ENCODE data around the gene UBE2L6. TPM values are rescaled to one million over a fixed set of nuclear protein-coding genes. Genes with fewer than 3 reads are reported as not detected.
A peak's percentile ranks its signal among the peaks of the same experiment; 100 is the strongest.

UBE2L6 gene
- total RNA-seq, 1 donor from 2014 or later, result 48.1 TPM

GRCh38 chr11:57527056-57527631 lies 40.3 kb downstream of the UBE2L6 start:
- H3K4me1 ChIP-seq, result peaks cover 12% of the 10 kb centered on the region
- H3K27ac ChIP-seq, result no peak overlapping the region
- H3K9me3 ChIP-seq, result no peaks in the 10 kb centered on the region
- H3K27me3 ChIP-seq, result no peaks in the 10 kb centered on the region
- no peak for DNase-seq (ENCODE audit: extremely low spot score in 2 of 2)
- intact Hi-C loops (cut with DNase I), result loop anchor here (2.0 to 10.0 kb wide), 3 partner anchors 35 to 182 kb away; no protein-coding TSS in a partner anchor
- H3K4me3 ChIP-seq, result no peak overlapping the region
- TF ChIP-seq CTCF (IDR thresholded peaks at IDR 0.05), result peak; percentile 78 to 91 (median 89)
- no peak for TF ChIP-seq POLR2AphosphoS5 (IDR thresholded peaks at IDR 0.05; ENCODE audit: insufficient read depth in 1 of 2, low read depth in 1 of 2)
- no peak for TF ChIP-seq POLR2A (IDR thresholded peaks at IDR 0.05)
- H3K36me3 ChIP-seq, result no peaks in the 10 kb centered on the region

- intact Hi-C loops (cut with DNase I), result loop anchor here (10.0 kb wide), 1 partner anchor 179 kb away; no protein-coding TSS in a partner anchor
- Histone ChIP-seq H3K36me3 (no peaks in the 10 kb centered on the region), H3K4me3 (no peak overlapping the region), H3K27me3 (no peaks in the 10 kb centered on the region), H3K27ac (no peak overlapping the region), H3K4me1 (no peaks in the 10 kb centered on the region), H3K9me3 (no peaks in the 10 kb centered on the region)
- DNase-seq (ENCODE audit: extremely low spot score in 2 of 2), result no peak
- TF ChIP-seq CTCF (IDR thresholded peaks at IDR 0.05) (no peak), POLR2AphosphoS5 (IDR thresholded peaks at IDR 0.05; ENCODE audit: insufficient read depth in 1 of 2, low read depth in 1 of 2) (no peak), POLR2A (IDR thresholded peaks at IDR 0.05) (no peak)
Observed at GRCh38 chr11:57523419-57523818, 44.1 kb downstream of the UBE2L6 start.

- TF ChIP-seq CTCF (IDR thresholded peaks at IDR 0.05), result no peak
- no peak for TF ChIP-seq POLR2A (IDR thresholded peaks at IDR 0.05)
- no peak for TF ChIP-seq POLR2AphosphoS5 (IDR thresholded peaks at IDR 0.05; ENCODE audit: insufficient read depth in 1 of 2, low read depth in 1 of 2)
- intact Hi-C loops (cut with DNase I), result loop anchor here (10.0 kb wide), 1 partner anchor 176 kb away; no protein-coding TSS in a partner anchor
- no peak overlapping the region for H3K27ac ChIP-seq
- H3K27me3 ChIP-seq, result no peaks in the 10 kb centered on the region
- peaks cover 2% of the 10 kb centered on the region for H3K4me1 ChIP-seq
- no peaks in the 10 kb centered on the region for H3K36me3 ChIP-seq
- no peaks in the 10 kb centered on the region for H3K9me3 ChIP-seq
- no peak overlapping the region for H3K4me3 ChIP-seq
- DNase-seq (ENCODE audit: extremely low spot score in 2 of 2), result no peak
Observed at GRCh38 chr11:57521116-57521515, 46.4 kb downstream of the UBE2L6 start.

GRCh38 chr11:57516061-57516443 lies 51.4 kb downstream of the UBE2L6 start:
- Histone ChIP-seq H3K9me3 (no peaks in the 10 kb centered on the region), H3K27me3 (no peaks in the 10 kb centered on the region), H3K36me3 (no peaks in the 10 kb centered on the region), H3K4me3 (peak overlapping the region; percentile 75 to 85), H3K27ac (peak overlapping the region; percentile 57), H3K4me1 (peaks cover 24% of the 10 kb centered on the region)
- TF ChIP-seq POLR2A (IDR thresholded peaks at IDR 0.05), result no peak
- intact Hi-C loops (cut with DNase I), result no loop called here
- no peak for DNase-seq (ENCODE audit: extremely low spot score in 2 of 2)

GRCh38 chr11:57515332-57516060 lies 52.0 kb downstream of the UBE2L6 start, which contains the start of gene SLC43A1:
Gene SLC43A1 (minus strand): TSS chr11:57515702. CDS start chr11:57514111, 1,591 bp downstream.
- H3K27me3 ChIP-seq, result no peaks in the 10 kb centered on the region
- H3K4me3 ChIP-seq, result peak within 1 kb of the TSS; percentile 75 to 85
- H3K4me1 ChIP-seq, result peaks cover 24% of the 10 kb centered on the region
- no peaks in the 10 kb centered on the region for H3K36me3 ChIP-seq
- H3K27ac ChIP-seq, result peak within 1 kb of the TSS; percentile 57
- no peaks in the 10 kb centered on the region for H3K9me3 ChIP-seq
- TF ChIP-seq POLR2A (IDR thresholded peaks at IDR 0.05) (peak in 1 of 2 donors; percentile 9), POLR2AphosphoS5 (IDR thresholded peaks at IDR 0.05; ENCODE audit: insufficient read depth in 1 of 2, low read depth in 1 of 2) (peak; percentile 17 to 76), CTCF (IDR thresholded peaks at IDR 0.05) (no peak)
- intact Hi-C loops (cut with DNase I), result no loop called here
- DNase-seq (ENCODE audit: extremely low spot score in 2 of 2), result no peak

All from vagina (tissue), 2 donors.